ENCODE results near the gene SRGAP3. TPM values are rescaled to one million over a fixed set of nuclear protein-coding genes. Genes with fewer than 3 reads are reported as not detected.

The SRGAP3 gene
- total RNA-seq, 1 donor, result 2.5 TPM

DNA sequence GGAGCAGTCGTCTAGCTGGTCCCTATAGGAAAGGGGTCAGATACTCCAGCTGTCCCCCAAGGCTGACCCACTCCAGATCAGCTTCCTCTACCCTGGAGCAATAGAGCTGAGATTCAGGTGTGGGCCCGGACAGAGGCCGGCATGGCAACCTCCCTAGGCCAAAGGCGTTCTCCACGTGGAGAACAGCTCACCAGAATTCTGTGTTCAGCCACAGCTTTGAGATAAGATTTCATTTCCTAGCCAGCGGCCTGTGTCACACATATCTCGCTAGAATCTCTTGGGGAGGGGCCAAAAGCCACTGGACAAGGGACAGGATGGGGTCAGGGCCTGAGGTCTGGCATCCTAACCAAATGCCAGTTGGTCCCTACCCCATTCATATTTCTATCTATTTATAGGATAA lies 20.1 kb downstream of the SRGAP3 start:
- Histone ChIP-seq H4K20me1 (ENCODE audit: insufficient read depth, low read length) (no peaks in the 10 kb centered on the region), H3K79me2 (ENCODE audit: insufficient read depth, low read length) (no peaks in the 10 kb centered on the region), H3K4me2 (ENCODE audit: insufficient read depth, low read length) (no peak overlapping the region), H3K27ac (ENCODE audit: low read depth, low read length) (no peak overlapping the region), H3K9me3 (ENCODE audit: low read depth, low read length) (no peaks in the 10 kb centered on the region), H3K4me3 (ENCODE audit: insufficient read depth, low read length) (no peak overlapping the region), H3K36me3 (ENCODE audit: insufficient read depth, low read length) (no peaks in the 10 kb centered on the region), H3K4me1 (ENCODE audit: insufficient read depth, low read length) (no peaks in the 10 kb centered on the region), H3K27me3 (ENCODE audit: insufficient read depth, low read length) (peaks cover 17% of the 10 kb centered on the region), H2AFZ (ENCODE audit: low read length) (no peak overlapping the region)
- TF ChIP-seq, protein P1, sequence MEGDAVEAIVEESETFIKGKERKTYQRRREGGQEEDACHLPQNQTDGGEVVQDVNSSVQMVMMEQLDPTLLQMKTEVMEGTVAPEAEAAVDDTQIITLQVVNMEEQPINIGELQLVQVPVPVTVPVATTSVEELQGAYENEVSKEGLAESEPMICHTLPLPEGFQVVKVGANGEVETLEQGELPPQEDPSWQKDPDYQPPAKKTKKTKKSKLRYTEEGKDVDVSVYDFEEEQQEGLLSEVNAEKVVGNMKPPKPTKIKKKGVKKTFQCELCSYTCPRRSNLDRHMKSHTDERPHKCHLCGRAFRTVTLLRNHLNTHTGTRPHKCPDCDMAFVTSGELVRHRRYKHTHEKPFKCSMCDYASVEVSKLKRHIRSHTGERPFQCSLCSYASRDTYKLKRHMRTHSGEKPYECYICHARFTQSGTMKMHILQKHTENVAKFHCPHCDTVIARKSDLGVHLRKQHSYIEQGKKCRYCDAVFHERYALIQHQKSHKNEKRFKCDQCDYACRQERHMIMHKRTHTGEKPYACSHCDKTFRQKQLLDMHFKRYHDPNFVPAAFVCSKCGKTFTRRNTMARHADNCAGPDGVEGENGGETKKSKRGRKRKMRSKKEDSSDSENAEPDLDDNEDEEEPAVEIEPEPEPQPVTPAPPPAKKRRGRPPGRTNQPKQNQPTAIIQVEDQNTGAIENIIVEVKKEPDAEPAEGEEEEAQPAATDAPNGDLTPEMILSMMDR (IDR thresholded peaks at IDR 0.05; ENCODE audit: extremely low read depth, low read depth, low read length), result no peak
- DNase-seq (ENCODE audit: insufficient read length, low spot score, missing footprints), result no peak

DNA sequence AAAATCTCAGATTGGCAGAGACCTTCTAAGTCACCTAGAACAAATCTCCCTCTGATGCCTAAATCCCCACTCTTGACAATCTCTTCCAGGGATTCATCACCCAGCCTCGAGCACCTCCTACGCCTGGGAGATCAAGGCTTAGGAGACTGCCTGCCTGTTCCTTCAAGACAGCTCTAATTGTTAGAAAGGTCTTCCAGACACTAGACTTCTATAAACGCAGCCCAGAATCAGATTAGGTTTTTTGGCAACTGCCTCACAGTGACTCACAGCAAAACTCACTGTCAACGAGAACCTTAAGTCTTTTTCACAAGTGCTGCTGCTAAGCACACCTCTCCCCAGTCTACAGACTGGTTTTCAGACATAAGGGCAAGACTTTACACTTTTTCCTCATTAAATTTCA lies 23.1 kb downstream of the SRGAP3 start:
- no peak overlapping the region for H2AFZ ChIP-seq (ENCODE audit: low read length)
- H3K4me1 ChIP-seq (ENCODE audit: insufficient read depth, low read length), result no peaks in the 10 kb centered on the region
- H3K27me3 ChIP-seq (ENCODE audit: insufficient read depth, low read length), result peaks cover 5% of the 10 kb centered on the region
- TF ChIP-seq, protein P1 (IDR thresholded peaks at IDR 0.05; ENCODE audit: extremely low read depth, low read depth, low read length), result no peak
- no peak overlapping the region for H3K4me2 ChIP-seq (ENCODE audit: insufficient read depth, low read length)
- peaks cover 6% of the 10 kb centered on the region for H4K20me1 ChIP-seq (ENCODE audit: insufficient read depth, low read length)
- no peaks in the 10 kb centered on the region for H3K9me3 ChIP-seq (ENCODE audit: low read depth, low read length)
- no peak overlapping the region for H3K27ac ChIP-seq (ENCODE audit: low read depth, low read length)
- H3K36me3 ChIP-seq (ENCODE audit: insufficient read depth, low read length), result no peaks in the 10 kb centered on the region
- no peaks in the 10 kb centered on the region for H3K79me2 ChIP-seq (ENCODE audit: insufficient read depth, low read length)
- peak; percentile 73 for DNase-seq (ENCODE audit: insufficient read length, low spot score, missing footprints)
- H3K4me3 ChIP-seq (ENCODE audit: insufficient read depth, low read length), result no peak overlapping the region

DNA sequence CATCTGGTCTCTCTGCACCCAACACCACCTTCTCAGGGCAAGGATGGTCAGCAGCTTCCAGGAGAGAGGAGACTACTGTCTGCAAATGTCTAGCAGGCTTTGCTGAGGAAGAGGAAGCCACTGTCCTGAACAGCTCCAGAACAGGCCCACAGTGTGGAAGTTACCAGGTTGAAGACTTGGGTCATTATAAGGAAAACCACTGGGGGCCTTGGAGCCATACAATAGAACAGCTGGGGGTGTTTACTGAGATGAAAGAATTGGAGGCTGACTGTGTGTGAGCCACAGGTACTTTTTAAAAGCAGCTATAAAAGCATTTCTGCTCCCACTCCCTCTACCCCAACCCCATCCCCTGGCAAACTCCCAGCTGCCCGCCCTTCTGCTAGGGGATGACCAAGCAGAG lies 24.2 kb downstream of the SRGAP3 start:
- TF ChIP-seq, protein P1 (IDR thresholded peaks at IDR 0.05; ENCODE audit: extremely low read depth, low read depth, low read length), result no peak
- no peak overlapping the region for H3K4me3 ChIP-seq (ENCODE audit: insufficient read depth, low read length)
- no peak for DNase-seq (ENCODE audit: insufficient read length, low spot score, missing footprints)

DNA sequence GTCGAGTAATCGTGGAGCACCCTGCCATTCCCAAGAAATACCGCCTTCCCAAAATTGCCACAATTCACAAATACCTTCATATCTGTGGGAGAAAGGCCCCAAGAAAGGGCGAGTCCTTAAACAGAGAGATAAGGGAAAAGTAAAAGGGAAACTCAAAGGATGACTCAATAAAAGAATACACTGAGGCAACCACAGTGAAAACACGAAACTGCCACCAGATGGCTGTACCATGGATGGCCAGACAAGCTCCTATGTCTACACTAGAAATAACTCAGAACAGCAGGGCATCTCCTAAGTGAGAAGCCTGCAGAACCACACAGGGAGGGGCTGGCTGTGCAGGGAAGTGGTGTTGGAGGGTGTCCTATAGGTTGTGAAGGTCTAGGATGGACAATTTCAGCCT lies 25.0 kb downstream of the SRGAP3 start:
- H3K4me2 ChIP-seq (ENCODE audit: insufficient read depth, low read length), result no peak overlapping the region
- no peaks in the 10 kb centered on the region for H3K36me3 ChIP-seq (ENCODE audit: insufficient read depth, low read length)
- no peaks in the 10 kb centered on the region for H3K79me2 ChIP-seq (ENCODE audit: insufficient read depth, low read length)
- TF ChIP-seq, protein P1 (IDR thresholded peaks at IDR 0.05; ENCODE audit: extremely low read depth, low read depth, low read length), result peak; percentile 31
- peaks cover 6% of the 10 kb centered on the region for H4K20me1 ChIP-seq (ENCODE audit: insufficient read depth, low read length)
- peak; percentile 73 for DNase-seq (ENCODE audit: insufficient read length, low spot score, missing footprints)
- H2AFZ ChIP-seq (ENCODE audit: low read length), result no peak overlapping the region
- H3K4me1 ChIP-seq (ENCODE audit: insufficient read depth, low read length), result no peaks in the 10 kb centered on the region
- no peak overlapping the region for H3K4me3 ChIP-seq (ENCODE audit: insufficient read depth, low read length)
- H3K27me3 ChIP-seq (ENCODE audit: insufficient read depth, low read length), result peaks cover 5% of the 10 kb centered on the region
- no peaks in the 10 kb centered on the region for H3K9me3 ChIP-seq (ENCODE audit: low read depth, low read length)
- H3K27ac ChIP-seq (ENCODE audit: low read depth, low read length), result no peak overlapping the region

More for the DNA sequence above, 24.2 kb downstream of the SRGAP3 start:
- Histone ChIP-seq H3K79me2 (ENCODE audit: insufficient read depth, low read length) (no peaks in the 10 kb centered on the region), H2AFZ (ENCODE audit: low read length) (no peak overlapping the region), H3K4me2 (ENCODE audit: insufficient read depth, low read length) (no peak overlapping the region), H3K27me3 (ENCODE audit: insufficient read depth, low read length) (peaks cover 5% of the 10 kb centered on the region), H3K4me1 (ENCODE audit: insufficient read depth, low read length) (no peaks in the 10 kb centered on the region), H4K20me1 (ENCODE audit: insufficient read depth, low read length) (peaks cover 6% of the 10 kb centered on the region), H3K9me3 (ENCODE audit: low read depth, low read length) (no peaks in the 10 kb centered on the region), H3K36me3 (ENCODE audit: insufficient read depth, low read length) (no peaks in the 10 kb centered on the region), H3K27ac (ENCODE audit: low read depth, low read length) (no peak overlapping the region)
